GM18867 (cell line): ENCODE results near the gene SDHAF1.
"Not testable (repeated sequence)": the region's sequence is repeated elsewhere in the genome, so short reads cannot be mapped to it uniquely, and the experiment has no call there.

Experiments used
- ATAC-seq: cut with Tn5 transposase; IDR thresholded peaks from one replicate; pipeline ENCODE4 v1.9.1; 2021; ENCODE audit warnings: mild to moderate bottlenecking, moderate library complexity; ENCODE audit not compliant: unreplicated experiment

Gene SDHAF1

GRCh38 chr19:36014012-36014924 is 19.3 kb downstream of the SDHAF1 start, which contains the start of gene ALKBH6:
TSS of gene ALKBH6 (minus strand) at chr19:36014213. CDS start at chr19:36013397, 816 bp downstream.
- ATAC-seq: peak; percentile 92

- ATAC-seq: no peak
Observed at GRCh38 chr19:36019061-36019670, 24.2 kb downstream of the SDHAF1 start.

- ATAC-seq: no peak
Observed at GRCh38 chr19:36023432-36023831, 28.4 kb downstream of the SDHAF1 start.

- ATAC-seq: no peak
Observed at GRCh38 chr19:36025541-36025940, 30.6 kb downstream of the SDHAF1 start.

- no peak for ATAC-seq
Observed at GRCh38 chr19:36026091-36026876, 31.3 kb downstream of the SDHAF1 start.

- ATAC-seq: no peak
Observed at GRCh38 chr19:36027696-36028095, 32.7 kb downstream of the SDHAF1 start.

GRCh38 chr19:36028313-36029041 is 33.5 kb downstream of the SDHAF1 start:
- ATAC-seq: no peak

- no peak for ATAC-seq
Observed at GRCh38 chr19:36030264-36031148, 35.5 kb downstream of the SDHAF1 start.

- ATAC-seq: no peak
Observed at GRCh38 chr19:36031308-36031707, 36.3 kb downstream of the SDHAF1 start.

GRCh38 chr19:36032251-36033104 is 37.5 kb downstream of the SDHAF1 start, which contains the start of gene CLIP3:
TSS of gene CLIP3 (minus strand) at chr19:36032873. CDS start at chr19:36032357, 516 bp downstream.
- no peak for ATAC-seq

GRCh38 chr19:36040495-36040894 is 45.5 kb downstream of the SDHAF1 start:
- no peak for ATAC-seq

- not testable (repeated sequence) for ATAC-seq
Observed at GRCh38 chr19:36041092-36041491, 46.1 kb downstream of the SDHAF1 start.

GRCh38 chr19:36041831-36042230 is 46.8 kb downstream of the SDHAF1 start:
- ATAC-seq: no peak

- no peak for ATAC-seq
Observed at GRCh38 chr19:36043952-36044351, 49.0 kb downstream of the SDHAF1 start.
